Neural progenitor cell (in vitro differentiated cells): ENCODE results near the gene DCDC1.

Experiments used
- CTCF ChIP-seq: fragments of 200-600 bp; sonication (generic); IDR thresholded peaks from 2 replicates; pipeline ENCODE4 v1.5.1; 2017; ENCODE audit warnings: antibody characterized with exemption, mild to moderate bottlenecking
- EZH2 ChIP-seq: fragments of 200-600 bp; sonication (generic); IDR thresholded peaks from 2 replicates; pipeline ENCODE4 v1.6.1; 2017; ENCODE audit warnings: antibody characterized with exemption, mild to moderate bottlenecking, moderate library complexity

- no peak for TF ChIP-seq EZH2
- no peak for TF ChIP-seq CTCF
Measured at GRCh38 chr11:31005202-31005601, 364.3 kb downstream of the DCDC1 start.
